DMS114 treated with DMSO at 0.1 percent for 48 hours (cell line): ENCODE measurements around the gene CACNG1.

ENCODE experiments used
- DNase-seq: peaks from one replicate; lab custom pipeline; 2025; ENCODE audit not compliant: unreplicated experiment; lab: John Stamatoyannopoulos, UW

Gene CACNG1

GRCh38 chr17:67044016-67044772, at the start of gene CACNG1:
Gene CACNG1 (plus strand): TSS chr17:67044554. CDS start chr17:67044661, 107 bp downstream.
- no peak for DNase-seq

GRCh38 chr17:66994930-66995535, 49.3 kb upstream of the CACNG1 start:
- DNase-seq: no peak

- no peak for DNase-seq
Observed at GRCh38 chr17:66995944-66996343, 48.4 kb upstream of the CACNG1 start.

GRCh38 chr17:66996926-66997325, 47.4 kb upstream of the CACNG1 start:
- DNase-seq: no peak

GRCh38 chr17:67003231-67003630, 41.1 kb upstream of the CACNG1 start:
- no peak for DNase-seq

- DNase-seq: no peak
Observed at GRCh38 chr17:67004181-67004580, 40.2 kb upstream of the CACNG1 start.

- no peak for DNase-seq
Observed at GRCh38 chr17:67007266-67007665, 37.1 kb upstream of the CACNG1 start.

- DNase-seq: no peak
Observed at GRCh38 chr17:67008101-67008500, 36.3 kb upstream of the CACNG1 start.

- DNase-seq: no peak
Observed at GRCh38 chr17:67011527-67012175, 32.7 kb upstream of the CACNG1 start.

- DNase-seq: no peak
Observed at GRCh38 chr17:67013891-67014290, 30.5 kb upstream of the CACNG1 start.

- DNase-seq: no peak
Observed at GRCh38 chr17:67015001-67015400, 29.4 kb upstream of the CACNG1 start.

- DNase-seq: no peak
Observed at GRCh38 chr17:67016039-67016762, 28.2 kb upstream of the CACNG1 start.

- DNase-seq: no peak
Observed at GRCh38 chr17:67017910-67018309, 26.4 kb upstream of the CACNG1 start.

- no peak for DNase-seq
Observed at GRCh38 chr17:67018471-67019434, 25.6 kb upstream of the CACNG1 start.

GRCh38 chr17:67019809-67020208, 24.5 kb upstream of the CACNG1 start:
- DNase-seq: no peak

GRCh38 chr17:67020293-67020766, 24.0 kb upstream of the CACNG1 start:
- DNase-seq: no peak

- DNase-seq: no peak
Observed at GRCh38 chr17:67021196-67021595, 23.2 kb upstream of the CACNG1 start.

GRCh38 chr17:67021743-67022450, 22.5 kb upstream of the CACNG1 start:
- DNase-seq: no peak

- no peak for DNase-seq
Observed at GRCh38 chr17:67022451-67022810, 21.9 kb upstream of the CACNG1 start.

- DNase-seq: no peak
Observed at GRCh38 chr17:67024736-67025135, 19.6 kb upstream of the CACNG1 start.
